Small intestine (tissue), 7 donors: ENCODE results near the gene TSPAN6. TPM values are rescaled to one million over a fixed set of nuclear protein-coding genes. Genes with fewer than 3 reads are reported as not detected.

Source experiments
- DNase-seq, 2 donors: peaks; one replicate each; pipeline versions ENCODE4 v3.0.0 to v3.0.0-alpha.2; 2013
- FAIRE-seq: peaks from 2 replicates; lab custom pipeline; 2012; peaks lifted over from hg19 to GRCh38; lab: Jason Lieb, UNC
- H3K27ac ChIP-seq, 3 donors: one replicate each; pipeline ENCODE4 v1.5.1; 2013; ENCODE audit warnings: low read length in 2 of 3, mild to moderate bottlenecking in 2 of 3, control low read depth in 1 of 3, inconsistent platforms in 1 of 3, low read depth in 1 of 3, moderate library complexity in 1 of 3
- H3K27me3 ChIP-seq, 3 donors: one replicate each; pipeline ENCODE4 v1.6.1; 2013; ENCODE audit warnings: low read length in 3 of 3, inconsistent platforms in 1 of 3; ENCODE audit not compliant: control insufficient read depth in 3 of 3, insufficient read depth in 3 of 3
- H3K36me3 ChIP-seq, 3 donors: one replicate each; pipeline ENCODE4 v1.6.1; 2013; ENCODE audit warnings: low read length in 3 of 3, inconsistent platforms in 1 of 3, low read depth in 1 of 3, mild to moderate bottlenecking in 1 of 3, moderate library complexity in 1 of 3; ENCODE audit not compliant: control insufficient read depth in 3 of 3, insufficient read depth in 2 of 3
- H3K4me1 ChIP-seq, 3 donors: one replicate each; pipeline ENCODE4 v1.6.1; 2013; ENCODE audit warnings: low read length in 2 of 3, inconsistent platforms in 1 of 3, low read depth in 1 of 3, mild to moderate bottlenecking in 1 of 3, moderate library complexity in 1 of 3; ENCODE audit not compliant: control insufficient read depth in 3 of 3, insufficient read depth in 2 of 3
- H3K4me3 ChIP-seq, 3 donors: one replicate each; pipeline ENCODE4 v1.5.1; 2013; ENCODE audit warnings: low read length in 3 of 3, control low read depth in 1 of 3, inconsistent platforms in 1 of 3, low read depth in 1 of 3, mild to moderate bottlenecking in 1 of 3, moderate library complexity in 1 of 3
- H3K9me3 ChIP-seq, 2 donors: one replicate each; pipeline ENCODE4 v1.6.1; 2013; ENCODE audit warnings: low read depth in 1 of 2, low read length in 1 of 2; ENCODE audit not compliant: control insufficient read depth in 2 of 2, insufficient read depth in 1 of 2
- WGBS, 3 donors: extraction: QIAGEN DNeasy Blood & Tissue Kit; methylation state at CpG; one replicate each; pipeline ENCODE4 v1.1.7; 2013; 5-methylcytosine and 5-hydroxymethylcytosine counted together
- polyA plus RNA-seq, 4 donors: library from polyadenylated mRNA; stranded (reverse) in 3 of 4; unstranded in 1 of 4; fragments of 200-250 nt in 3 of 4; fragments of 120-200 nt in 1 of 4; gene quantifications; one replicate each; pipeline versions ENCODE4 v1.2.1 to v1.2.3, GENCODE V29; 2013
- donor health status: healthy with polysubstance abuse.
- donor health status: control.
- donor health status: control.
- donor health status: Bipolar disorder and iron deficiency.
- donor health status: healthy.

TSPAN6 gene
- polyA plus RNA-seq, 4 donors, result 8.1 to 139 (median 18.1) TPM

- no peaks in the 10 kb centered on the region for H3K36me3 ChIP-seq
- no peak for DNase-seq
- WGBS, 3 donors, result 59 to 77% (median 68%) methylated on average over 2 of the region's 2 CpGs
- H3K27me3 ChIP-seq, result no peaks in the 10 kb centered on the region
- H3K9me3 ChIP-seq, result no peaks in the 10 kb centered on the region
- no peak overlapping the region for H3K27ac ChIP-seq
- FAIRE-seq, result no peak
- H3K4me3 ChIP-seq, result no peak overlapping the region
- no peaks in the 10 kb centered on the region for H3K4me1 ChIP-seq
Measured at GRCh38 chrX:100674705-100675104, 38.1 kb upstream of the TSPAN6 start.

GRCh38 chrX:100673397-100673953, 36.9 kb upstream of the TSPAN6 start:
- Histone ChIP-seq H3K9me3 (no peaks in the 10 kb centered on the region), H3K27me3 (no peaks in the 10 kb centered on the region), H3K4me1 (no peaks in the 10 kb centered on the region), H3K36me3 (no peaks in the 10 kb centered on the region), H3K4me3 (no peak overlapping the region), H3K27ac (no peak overlapping the region)
- FAIRE-seq (no peak), DNase-seq (peak in 1 of 2 donors; percentile 3)
- 40 to 63% (median 61%) methylated on average over 3 of the region's 3 CpGs for WGBS, 3 donors

- peak; percentile 38 to 45 for DNase-seq
- WGBS, 3 donors, result 29 to 53% (median 39%) methylated on average over 3 of the region's 3 CpGs
- FAIRE-seq, result no peak
- Histone ChIP-seq H3K4me1 (no peaks in the 10 kb centered on the region), H3K27me3 (no peaks in the 10 kb centered on the region), H3K36me3 (no peaks in the 10 kb centered on the region), H3K27ac (no peak overlapping the region), H3K4me3 (no peak overlapping the region), H3K9me3 (no peaks in the 10 kb centered on the region)
Measured at GRCh38 chrX:100672966-100673365, 36.4 kb upstream of the TSPAN6 start.

GRCh38 chrX:100663642-100664041, 27.0 kb upstream of the TSPAN6 start:
- no peaks in the 10 kb centered on the region for H3K27me3 ChIP-seq
- WGBS, 3 donors, result 44 to 64% (median 45%) methylated on average over 2 of the region's 2 CpGs
- FAIRE-seq, result no peak
- H3K36me3 ChIP-seq, result peaks cover 0 to 2% (median 0%) of the 10 kb centered on the region in 3 donors
- H3K4me3 ChIP-seq, result no peak overlapping the region
- no peak for DNase-seq
- H3K27ac ChIP-seq, result peak overlapping the region in 1 of 3 donors; percentile 17
- peaks cover 0 to 18% (median 5%) of the 10 kb centered on the region in 3 donors for H3K4me1 ChIP-seq
- no peaks in the 10 kb centered on the region for H3K9me3 ChIP-seq

GRCh38 chrX:100662796-100663195, 26.2 kb upstream of the TSPAN6 start:
- Histone ChIP-seq H3K27me3 (no peaks in the 10 kb centered on the region), H3K27ac (peak overlapping the region in 1 of 3 donors; percentile 17), H3K4me3 (no peak overlapping the region), H3K9me3 (no peaks in the 10 kb centered on the region), H3K4me1 (peaks cover 0 to 22% (median 5%) of the 10 kb centered on the region in 3 donors), H3K36me3 (peaks cover 0 to 2% (median 0%) of the 10 kb centered on the region in 3 donors)
- no peak for FAIRE-seq
- no peak for DNase-seq
- 77 to 93% (median 85%) methylated on average over 4 of the region's 4 CpGs for WGBS, 3 donors

GRCh38 chrX:100662170-100662569, 25.6 kb upstream of the TSPAN6 start:
- DNase-seq (no peak), FAIRE-seq (no peak)
- 85 to 93% (median 93%) methylated on average over 13 of the region's 13 CpGs for WGBS, 3 donors
- H3K4me3 ChIP-seq, result no peak overlapping the region
- H3K9me3 ChIP-seq, result no peaks in the 10 kb centered on the region
- H3K27me3 ChIP-seq, result no peaks in the 10 kb centered on the region
- peaks cover 0 to 2% (median 0%) of the 10 kb centered on the region in 3 donors for H3K36me3 ChIP-seq
- H3K27ac ChIP-seq, result no peak overlapping the region
- peaks cover 0 to 22% (median 5%) of the 10 kb centered on the region in 3 donors for H3K4me1 ChIP-seq

GRCh38 chrX:100659431-100660137, 23.0 kb upstream of the TSPAN6 start:
- no peak for FAIRE-seq
- H3K27ac ChIP-seq, result peak overlapping the region in 2 of 3 donors; percentile 64 to 84
- 19 to 62% (median 45%) methylated on average over 4 of the region's 4 CpGs for WGBS, 3 donors

GRCh38 chrX:100658941-100659381, 22.4 kb upstream of the TSPAN6 start:
- Histone ChIP-seq H3K4me1 (peaks cover 0 to 26% (median 5%) of the 10 kb centered on the region in 3 donors), H3K9me3 (no peaks in the 10 kb centered on the region), H3K36me3 (peaks cover 0 to 2% (median 0%) of the 10 kb centered on the region in 3 donors), H3K27me3 (no peaks in the 10 kb centered on the region), H3K4me3 (no peak overlapping the region), H3K27ac (peak overlapping the region in 1 of 3 donors; percentile 84)
- DNase-seq (no peak), FAIRE-seq (no peak)
- 22 to 35% (median 28%) methylated on average over 3 of the region's 3 CpGs for WGBS, 3 donors

More at GRCh38 chrX:100659431-100660137, 23.0 kb upstream of the TSPAN6 start:
- Histone ChIP-seq H3K27me3 (no peaks in the 10 kb centered on the region), H3K9me3 (no peaks in the 10 kb centered on the region), H3K4me3 (no peak overlapping the region), H3K36me3 (peaks cover 0 to 2% (median 0%) of the 10 kb centered on the region in 3 donors), H3K4me1 (peaks cover 0 to 22% (median 5%) of the 10 kb centered on the region in 3 donors)
- DNase-seq, result peak; percentile 52 to 54
